HG03378 (cell line): Measurements from ENCODE around the gene TEX264.
A peak's percentile ranks its signal among the peaks of the same experiment; 100 is the strongest.

Experiments used
- ATAC-seq: cut with Tn5 transposase; IDR thresholded peaks from one replicate; pipeline ENCODE4 v1.9.1; 2021; ENCODE audit warnings: mild to moderate bottlenecking, moderate library complexity; ENCODE audit not compliant: unreplicated experiment

The TEX264 gene

DNA sequence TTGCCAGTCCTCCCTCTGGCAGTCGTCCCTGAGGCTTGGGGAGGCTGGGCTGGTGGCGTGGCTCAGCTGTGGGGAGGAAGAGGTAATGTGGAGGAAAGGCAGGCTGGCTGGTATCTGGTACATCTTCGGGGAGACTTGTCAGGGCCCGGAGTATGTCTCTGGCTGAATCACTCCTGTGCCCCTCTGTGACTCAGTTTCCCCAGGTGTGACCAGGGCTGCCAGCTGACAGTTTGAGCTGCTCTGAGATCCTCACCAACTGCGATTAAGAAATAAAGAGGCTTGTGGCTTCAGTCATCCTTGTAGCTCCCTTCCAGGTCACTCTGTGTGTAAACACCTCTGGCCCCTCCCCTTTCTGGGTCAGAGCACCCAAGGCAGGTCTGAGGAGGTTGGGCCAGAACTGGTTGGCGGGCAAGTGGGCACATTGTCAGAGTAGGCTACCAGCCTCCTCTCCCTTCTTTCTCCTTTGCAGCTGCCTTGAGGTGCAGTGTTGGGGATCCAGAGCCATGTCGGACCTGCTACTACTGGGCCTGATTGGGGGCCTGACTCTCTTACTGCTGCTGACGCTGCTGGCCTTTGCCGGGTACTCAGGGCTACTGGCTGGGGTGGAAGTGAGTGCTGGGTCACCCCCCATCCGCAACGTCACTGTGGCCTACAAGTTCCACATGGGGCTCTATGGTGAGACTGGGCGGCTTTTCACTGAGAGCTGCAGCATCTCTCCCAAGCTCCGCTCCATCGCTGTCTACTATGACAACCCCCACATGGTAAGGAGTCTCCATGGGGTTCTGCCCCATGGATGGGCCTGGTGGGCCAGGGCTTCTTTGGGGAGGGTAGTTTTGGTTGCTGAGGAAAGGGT lies 3.0 kb downstream of the TEX264 start:
- ATAC-seq, result no peak

DNA sequence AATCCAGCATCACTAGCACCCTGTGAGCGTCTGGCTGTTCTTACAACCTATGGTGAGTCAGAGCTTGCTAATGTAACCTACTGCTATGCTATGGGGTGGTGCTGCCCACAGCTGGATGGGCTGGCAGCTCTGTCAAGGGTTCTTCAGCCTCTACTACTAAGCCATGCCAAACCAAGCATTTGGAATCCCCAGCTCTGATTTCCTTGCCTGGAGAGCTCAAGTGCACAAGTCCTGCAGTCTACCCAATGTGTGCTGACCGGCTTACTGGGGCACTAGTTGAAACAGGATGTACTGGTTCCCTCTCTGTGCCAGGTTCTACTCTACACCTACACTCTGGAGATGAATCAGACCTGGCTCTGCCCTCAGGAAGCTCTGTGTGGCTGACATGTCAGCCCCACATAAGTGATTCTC lies 4.2 kb downstream of the TEX264 start:
- no peak for ATAC-seq

DNA sequence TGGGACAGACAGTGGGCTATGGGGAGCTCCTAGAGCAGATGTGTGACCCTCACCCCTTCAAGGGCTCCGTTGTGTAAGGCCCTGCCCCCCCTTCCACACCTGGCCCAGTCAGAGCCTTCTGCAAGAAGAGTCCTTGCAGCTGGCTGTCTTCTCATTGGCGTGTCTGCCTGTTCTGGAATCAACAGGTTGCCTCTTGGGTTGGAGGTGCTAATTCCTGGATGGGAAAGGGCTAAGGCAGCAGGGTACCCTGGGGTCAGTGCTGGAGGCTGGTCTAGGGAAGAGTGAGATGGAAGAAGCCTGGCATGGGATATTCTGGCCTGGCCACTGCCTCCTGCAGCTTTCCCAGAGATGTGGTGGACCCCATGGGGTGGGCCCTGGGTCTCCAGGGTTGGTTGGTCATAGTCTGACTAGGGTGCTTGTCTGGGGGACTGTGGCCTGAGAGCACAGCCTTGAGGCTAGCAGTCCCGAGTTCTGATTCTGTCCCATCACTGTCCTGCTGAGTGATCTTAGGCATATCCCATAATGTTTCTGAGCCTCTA lies 5.1 kb downstream of the TEX264 start:
- no peak for ATAC-seq

DNA sequence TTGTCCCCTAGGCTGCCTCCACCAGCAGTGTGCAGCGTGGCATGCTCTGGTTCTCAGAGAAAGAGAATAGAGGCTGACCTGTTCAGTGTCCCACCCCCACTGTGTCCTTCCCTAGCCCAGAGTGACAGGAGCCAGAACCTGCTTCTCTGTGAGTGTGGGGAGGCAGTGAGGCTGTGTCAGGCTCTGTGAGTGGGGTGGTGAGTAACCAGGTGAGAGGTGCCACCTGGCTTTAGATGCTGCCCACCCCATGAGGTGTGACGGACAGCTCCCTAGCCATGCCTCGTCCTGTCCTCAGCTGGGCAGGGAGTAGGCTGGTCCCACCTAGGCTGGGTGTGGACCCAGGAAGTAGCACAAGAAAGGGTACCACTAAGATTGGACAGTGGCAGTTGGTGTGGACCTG lies 6.3 kb downstream of the TEX264 start:
- no peak for ATAC-seq

DNA sequence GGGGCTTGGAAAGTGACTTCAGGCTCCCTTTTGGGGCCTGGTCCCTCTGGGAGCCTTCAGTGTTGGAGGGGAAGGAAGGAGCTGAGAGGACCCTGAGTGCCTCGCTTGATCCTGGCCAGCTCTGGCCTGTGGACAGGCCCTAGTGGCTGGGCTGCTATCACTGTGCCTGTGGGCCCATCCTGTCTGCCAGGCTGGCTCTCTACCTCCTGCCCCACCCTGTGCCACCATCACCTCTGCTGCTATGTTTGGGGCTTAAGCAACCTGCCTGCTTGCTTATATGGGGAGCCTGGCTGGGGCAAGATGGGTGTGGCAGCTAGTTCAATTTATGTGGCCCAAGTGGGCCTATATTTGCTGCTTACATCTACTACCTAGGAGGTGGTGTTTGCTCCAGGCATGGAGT lies 7.1 kb downstream of the TEX264 start:
- ATAC-seq, result no peak

DNA sequence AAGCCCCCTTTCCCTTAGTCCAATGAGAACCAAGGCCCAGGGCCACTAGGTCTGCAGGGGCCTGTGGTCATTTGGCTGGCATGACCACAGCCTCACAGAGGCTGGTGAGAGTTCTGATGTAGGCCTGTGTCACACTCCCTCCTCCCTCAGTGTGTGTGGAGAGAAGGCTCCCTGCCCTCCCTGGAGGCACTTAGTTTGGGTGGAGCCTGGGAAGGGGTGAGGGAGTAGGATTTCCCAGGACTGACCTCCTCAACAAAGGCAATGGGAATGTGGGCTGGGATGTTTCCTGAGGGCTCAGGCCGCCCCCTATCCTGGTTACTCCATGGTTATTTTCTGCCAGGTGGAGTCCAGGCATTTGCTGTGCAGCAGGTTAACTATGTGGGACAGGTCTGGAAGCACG lies 7.6 kb downstream of the TEX264 start:
- ATAC-seq, result no peak

DNA sequence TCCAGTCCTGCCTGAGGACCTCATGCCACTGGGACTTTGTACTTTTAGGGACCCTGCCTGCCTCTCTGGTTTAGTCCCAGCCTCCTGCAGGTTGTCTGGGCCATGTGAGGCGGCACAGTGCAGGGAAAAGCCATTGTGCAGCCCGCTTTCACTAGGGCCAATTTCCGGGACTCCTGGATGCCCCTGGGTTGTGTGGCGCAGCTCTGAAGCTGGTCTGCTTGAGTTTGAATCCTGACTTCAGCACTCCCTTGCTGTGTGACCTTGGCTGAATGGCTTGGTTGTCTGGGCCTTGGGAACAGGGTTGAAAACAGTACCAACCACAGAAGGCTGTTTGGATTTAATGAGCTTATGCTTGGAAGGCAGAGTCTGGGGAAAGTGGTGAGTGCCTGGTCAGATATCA lies 8.3 kb downstream of the TEX264 start:
- ATAC-seq, result no peak

DNA sequence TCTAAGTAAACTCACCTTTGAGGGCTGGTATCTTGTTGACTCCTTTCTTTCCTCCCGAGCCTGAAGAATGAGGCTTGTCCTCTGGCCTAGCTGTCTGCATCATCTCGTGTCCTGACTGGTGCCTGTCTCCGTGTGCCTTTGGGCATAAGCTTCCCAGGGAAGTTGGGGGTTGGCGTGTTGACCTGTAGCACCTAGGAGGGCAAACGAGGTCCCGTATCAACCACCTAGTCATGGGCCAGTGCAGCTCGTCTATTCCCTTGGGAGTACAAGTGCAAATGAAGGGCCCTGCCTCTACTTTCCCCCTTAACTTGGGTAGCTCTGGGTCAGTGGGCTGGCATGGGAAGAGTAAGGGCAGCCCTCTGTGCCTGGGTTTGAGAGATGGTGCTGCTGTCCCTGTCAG lies 8.7 kb downstream of the TEX264 start:
- no peak for ATAC-seq

DNA sequence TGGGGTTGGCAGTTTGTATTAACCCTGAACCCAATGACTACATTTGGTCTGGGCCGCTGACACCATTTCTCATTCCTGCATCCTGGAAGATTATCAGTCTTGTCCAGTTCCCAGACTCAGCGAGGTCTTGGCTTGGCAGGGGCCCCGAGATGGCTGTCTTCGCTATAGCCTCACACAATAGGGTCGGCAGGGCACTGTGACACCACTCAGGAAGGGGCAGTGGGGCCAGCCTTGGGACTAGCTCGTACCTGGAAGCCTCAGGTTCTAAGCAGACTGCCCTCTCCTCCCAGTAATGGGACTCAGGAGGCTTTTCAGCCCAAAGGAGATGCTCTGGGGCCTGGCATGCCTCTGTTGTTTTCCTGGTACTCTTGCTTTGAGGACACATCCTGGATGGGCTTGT lies 9.1 kb downstream of the TEX264 start:
- ATAC-seq, result no peak

DNA sequence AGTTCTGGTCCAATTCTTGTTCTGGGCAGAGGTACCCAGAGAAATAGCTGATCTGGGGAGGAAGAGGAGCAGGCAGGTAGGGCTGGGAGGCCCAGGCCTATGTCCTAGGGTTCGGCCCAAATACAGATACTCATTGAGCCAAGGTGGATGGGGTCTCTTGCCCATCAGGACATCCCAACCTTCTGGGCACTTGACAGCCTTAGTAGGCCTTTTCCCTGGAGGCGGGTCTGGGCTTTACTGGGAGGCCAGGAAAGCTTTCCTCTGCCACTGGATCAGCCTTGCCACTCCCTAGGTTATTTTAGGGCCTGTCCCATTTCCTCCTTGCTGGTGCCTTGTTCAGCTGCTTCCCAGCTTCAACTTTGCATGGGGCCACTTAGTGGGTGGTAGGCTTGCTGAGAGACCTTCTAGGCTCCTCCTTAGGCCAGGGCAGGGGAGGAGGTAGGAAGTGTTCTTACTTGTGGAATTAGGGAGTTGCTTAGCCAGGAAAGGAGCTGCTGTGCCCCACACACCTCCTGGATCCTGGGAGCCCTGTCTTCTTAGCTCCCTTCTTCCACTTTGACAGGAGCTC lies 9.7 kb downstream of the TEX264 start:
- no peak for ATAC-seq

DNA sequence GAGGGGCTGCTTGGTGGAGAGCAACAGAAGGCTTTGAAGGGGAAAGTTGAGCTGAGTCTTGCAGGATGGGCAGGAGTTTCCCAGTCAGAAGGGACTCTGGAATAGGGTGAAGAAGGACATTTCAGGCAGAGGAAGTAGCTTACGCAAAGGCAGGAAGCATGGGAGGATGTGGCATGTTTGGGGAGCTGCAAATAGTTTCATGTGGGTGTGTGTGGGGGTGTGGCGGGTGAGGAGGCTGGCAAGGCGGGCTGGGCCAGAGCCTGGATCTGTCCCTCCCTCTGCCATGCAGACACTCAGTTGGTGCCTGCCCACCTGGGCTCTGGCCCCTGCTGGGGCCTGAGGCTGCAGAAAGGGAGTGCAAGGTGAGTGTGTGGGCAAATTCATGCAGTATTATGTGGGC lies 10.4 kb downstream of the TEX264 start:
- ATAC-seq, result no peak

DNA sequence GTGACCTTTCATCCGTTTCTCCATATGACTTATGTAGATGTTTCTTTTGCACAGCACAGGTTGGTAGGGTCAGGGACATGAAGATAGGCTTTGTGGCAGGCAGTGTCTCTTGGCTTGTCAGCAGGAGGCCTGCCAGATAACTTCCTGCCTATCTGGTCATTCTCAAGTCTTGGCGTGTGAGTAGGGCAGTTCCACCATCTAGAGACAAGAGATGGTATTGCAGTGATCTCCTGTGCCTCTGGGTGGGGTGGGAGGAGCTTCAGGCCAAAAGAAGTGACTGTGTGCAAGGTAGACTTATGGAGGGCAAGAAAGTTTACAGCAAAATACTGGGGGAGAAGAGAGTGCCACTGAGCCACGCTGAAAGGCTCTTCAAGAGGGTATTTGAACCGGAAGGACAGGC lies 11.0 kb downstream of the TEX264 start:
- ATAC-seq, result peak; percentile 86

DNA sequence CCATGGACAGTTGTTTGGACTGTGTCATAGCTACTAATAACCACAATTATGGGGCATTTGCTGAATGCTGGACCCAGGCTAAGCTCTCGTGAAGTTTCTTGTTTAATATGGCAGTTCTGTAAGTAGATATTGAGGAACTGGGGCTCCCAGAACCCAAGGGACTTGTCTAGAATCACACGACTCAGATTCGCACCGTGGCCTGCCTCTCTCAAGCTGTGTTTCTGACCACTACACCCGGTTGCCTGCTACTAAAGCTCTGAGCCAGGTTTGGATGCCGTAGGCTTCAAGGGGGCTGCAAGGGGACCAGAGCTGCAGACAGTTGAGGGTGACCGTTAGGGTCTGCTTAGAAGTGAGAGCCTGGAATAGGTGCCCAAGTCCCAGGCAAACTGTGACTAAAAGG lies 11.5 kb downstream of the TEX264 start:
- no peak for ATAC-seq

DNA sequence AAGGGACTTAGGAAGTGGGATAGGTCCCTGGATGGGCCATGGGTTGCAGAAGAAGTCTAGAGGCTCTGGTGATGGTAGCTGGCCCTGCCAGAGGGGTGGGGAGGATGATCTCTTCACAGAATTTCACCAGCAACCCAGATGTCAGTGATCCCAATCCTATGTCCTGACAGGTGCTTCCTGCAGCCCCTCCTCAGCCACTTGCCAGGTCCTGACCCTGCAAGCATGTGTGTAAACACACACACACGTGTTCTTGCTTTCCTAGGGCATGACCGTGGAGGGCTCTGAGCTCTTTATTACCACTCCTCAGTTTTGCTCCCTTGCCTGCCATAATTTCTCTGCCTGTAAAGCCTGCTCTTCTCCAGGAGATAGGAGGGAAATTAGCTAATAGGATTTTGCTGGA lies 12.5 kb downstream of the TEX264 start:
- ATAC-seq, result no peak

DNA sequence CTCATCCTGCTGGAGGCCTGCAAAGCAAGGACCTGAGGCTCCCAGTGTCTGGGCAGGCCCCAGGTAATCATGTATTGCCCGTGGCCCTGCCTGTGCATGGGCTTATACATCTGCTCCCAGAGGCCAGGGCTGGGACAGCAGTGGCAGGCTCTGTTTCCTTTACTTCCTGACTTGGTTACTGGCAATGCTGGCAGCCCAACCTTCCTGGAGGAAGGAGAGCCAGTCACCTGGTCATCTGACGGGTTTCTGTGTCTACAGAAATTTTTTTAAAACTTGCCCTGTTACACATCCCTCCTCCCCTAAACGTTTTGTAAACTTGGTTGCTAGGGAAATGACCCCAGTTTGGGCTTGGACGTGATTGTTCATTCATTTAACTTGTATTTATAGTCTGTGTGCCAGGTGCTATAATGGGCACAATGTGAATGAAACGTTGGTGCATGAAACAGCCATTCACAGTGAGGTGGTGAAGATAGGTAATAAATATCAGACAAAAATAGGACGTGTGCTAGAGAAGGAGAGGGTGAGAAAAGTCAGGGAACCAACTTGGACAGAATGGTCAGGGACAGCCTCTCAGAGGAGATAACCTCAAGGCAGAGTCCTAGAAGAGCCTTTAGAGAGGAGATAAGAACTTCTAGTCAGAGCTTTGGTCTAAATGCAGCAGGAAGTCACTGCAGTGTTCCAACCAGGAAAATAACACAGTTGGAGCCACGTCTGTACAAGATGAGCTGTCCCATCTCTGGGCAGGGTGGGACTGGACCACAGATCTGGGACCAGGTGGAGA lies 14.1 kb downstream of the TEX264 start:
- ATAC-seq, result no peak

DNA sequence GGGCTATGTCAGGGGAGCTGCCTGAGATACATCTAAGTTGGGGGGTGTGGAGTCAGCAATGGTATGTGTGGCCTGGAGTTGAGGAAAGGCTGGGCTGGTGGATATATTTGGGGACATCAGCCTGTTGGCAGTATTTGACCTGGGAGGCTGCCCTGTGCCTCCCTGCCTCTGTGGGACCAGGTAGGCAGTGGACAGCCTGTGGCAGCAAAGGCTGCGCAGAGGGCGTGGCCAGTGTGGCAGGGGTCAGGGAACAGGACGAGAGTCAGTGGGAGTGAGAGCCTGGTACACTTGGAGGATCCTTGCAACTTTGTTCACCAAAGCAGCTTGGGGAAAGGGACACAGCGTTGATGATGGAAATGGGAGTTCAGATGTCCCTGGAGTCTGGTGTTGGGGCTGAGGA lies 15.0 kb downstream of the TEX264 start:
- ATAC-seq, result no peak

DNA sequence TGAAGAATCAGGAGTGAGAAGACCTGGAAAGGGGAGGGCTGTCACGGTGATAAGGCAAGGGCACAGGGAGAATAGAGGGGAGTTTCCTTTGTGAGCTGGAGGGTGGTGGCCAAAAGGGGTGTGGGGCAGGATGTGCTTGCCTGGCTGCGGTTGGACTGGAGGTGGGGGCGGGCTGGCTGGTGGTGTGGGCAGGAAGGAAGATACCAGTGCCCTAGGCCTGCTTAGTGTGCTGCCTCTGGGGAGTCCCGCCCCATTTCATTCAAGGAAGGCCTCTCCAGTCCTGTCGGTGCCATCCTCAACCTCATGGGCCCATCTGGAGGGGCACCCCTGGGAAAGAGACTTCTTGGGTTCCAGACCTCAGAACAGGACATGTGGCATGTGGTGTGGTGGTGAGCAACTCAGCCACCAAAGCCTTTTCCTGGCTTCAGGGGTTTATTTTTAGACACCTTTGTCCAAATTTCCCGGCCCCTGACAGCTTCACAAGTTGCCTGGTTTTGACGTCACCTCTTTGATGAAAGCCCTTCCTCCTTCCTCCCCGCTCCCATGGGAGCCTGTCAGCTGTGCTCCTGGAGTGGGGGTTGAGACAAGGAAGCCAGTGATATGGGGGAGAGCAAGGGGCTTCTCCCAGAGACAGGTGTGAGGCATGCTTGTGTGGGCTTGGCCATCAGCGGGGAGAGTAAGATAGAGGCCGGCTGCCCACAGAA lies 15.6 kb downstream of the TEX264 start:
- ATAC-seq, result no peak

DNA sequence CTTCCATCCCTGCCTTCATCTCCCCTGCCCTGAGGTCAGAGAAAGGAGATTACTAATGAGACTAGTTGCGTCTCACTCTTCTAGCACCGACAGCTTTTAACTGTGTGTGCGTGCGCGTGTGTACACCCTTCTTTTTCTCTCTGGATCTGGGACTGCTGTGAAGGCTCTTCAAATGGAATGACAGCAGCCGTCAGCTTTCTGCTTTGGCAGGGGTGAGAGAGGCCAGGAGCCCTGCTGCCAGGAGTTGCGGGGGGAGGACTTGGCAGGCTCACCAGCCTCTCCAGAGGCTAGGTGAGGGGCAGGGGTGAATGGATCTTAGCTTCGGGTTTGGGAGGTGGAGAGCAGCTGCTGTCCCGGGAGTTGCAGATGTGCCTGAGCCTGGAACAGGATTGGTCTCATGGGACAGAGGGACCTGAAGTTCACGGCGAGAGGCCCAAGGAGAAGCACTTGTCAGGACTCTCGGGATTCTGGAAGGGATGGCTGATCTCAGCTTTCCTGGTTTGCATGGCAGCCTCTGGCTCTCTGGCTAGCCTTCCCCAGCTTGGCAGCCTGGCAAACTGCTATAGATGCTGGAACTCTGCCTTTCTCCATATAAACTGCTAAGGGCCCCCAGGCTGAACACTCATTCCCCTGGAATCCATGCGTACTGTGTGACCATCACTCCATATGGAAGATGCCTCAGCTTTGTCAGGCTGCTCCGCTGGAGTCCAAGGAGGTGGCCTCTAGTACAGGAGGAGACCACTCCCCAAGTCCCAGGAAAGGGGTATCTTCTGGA lies 16.6 kb downstream of the TEX264 start:
- ATAC-seq, result no peak

DNA sequence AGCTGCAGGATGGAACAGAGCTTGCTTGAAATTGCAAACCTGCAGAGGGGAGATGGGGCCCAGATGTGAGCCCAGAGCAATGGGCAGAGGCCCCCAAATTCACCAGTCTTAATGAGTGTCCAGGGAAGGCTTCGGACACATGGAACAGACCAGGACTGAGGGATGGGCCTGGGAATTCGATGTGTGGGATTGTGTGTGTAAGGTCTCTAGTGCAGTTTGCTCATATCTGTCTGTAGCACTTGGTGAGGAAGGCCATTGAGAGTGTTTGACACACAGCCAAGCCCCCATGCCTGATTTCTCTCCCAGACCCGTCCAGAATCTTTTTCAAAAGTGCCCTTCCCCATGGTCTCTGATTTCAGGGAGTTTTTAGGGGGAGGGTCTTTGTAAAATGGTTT lies 17.2 kb downstream of the TEX264 start:
- ATAC-seq, result no peak

DNA sequence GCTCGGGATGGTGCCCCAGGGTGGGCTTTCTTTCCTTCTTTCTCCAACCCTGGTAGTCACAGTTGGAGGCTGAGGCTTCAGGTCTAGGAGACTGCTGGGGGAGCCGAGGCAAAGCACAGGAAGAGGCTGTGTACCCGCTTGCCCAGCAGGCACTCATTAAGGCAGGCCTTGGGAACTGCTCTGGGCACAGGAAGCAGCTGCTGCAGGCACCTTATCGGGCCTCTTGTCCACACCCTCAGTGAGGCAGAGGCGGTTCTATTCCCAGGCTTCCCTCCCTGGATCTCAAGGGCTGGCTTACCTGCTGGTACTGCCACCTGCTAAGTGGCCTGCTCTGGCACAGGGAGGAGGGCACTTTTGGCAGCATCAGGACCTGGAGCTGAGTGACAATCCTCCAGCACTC lies 20.0 kb downstream of the TEX264 start:
- ATAC-seq, result no peak
